ENCODE data around the gene DNAH12. TPM values are rescaled to one million over a fixed set of nuclear protein-coding genes. Genes with fewer than 3 reads are reported as not detected.

The DNAH12 gene
- total and polyA plus RNA-seq, 2 of the 13 experiments (the other 11 are each of a cell fraction or from before 2014, with no cell fraction given): 0.11 TPM

- TF ChIP-seq ZNF646 (CRISPR knock-in tag; IDR thresholded peaks at IDR 0.05): no peak
- TF ChIP-seq, protein P1, sequence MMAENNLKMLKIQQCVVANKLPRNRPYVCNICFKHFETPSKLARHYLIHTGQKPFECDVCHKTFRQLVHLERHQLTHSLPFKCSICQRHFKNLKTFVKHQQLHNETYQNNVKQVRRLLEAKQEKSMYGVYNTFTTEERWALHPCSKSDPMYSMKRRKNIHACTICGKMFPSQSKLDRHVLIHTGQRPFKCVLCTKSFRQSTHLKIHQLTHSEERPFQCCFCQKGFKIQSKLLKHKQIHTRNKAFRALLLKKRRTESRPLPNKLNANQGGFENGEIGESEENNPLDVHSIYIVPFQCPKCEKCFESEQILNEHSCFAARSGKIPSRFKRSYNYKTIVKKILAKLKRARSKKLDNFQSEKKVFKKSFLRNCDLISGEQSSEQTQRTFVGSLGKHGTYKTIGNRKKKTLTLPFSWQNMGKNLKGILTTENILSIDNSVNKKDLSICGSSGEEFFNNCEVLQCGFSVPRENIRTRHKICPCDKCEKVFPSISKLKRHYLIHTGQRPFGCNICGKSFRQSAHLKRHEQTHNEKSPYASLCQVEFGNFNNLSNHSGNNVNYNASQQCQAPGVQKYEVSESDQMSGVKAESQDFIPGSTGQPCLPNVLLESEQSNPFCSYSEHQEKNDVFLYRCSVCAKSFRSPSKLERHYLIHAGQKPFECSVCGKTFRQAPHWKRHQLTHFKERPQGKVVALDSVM (CRISPR knock-in tag; IDR thresholded peaks at IDR 0.05): no peak
Measured at GRCh38 chr3:57287205-57287604, 256.9 kb downstream of the DNAH12 start (continued).

- Histone ChIP-seq H3K27ac (ENCODE audit: extremely low read length, insufficient read depth, low read length) (no peak overlapping the region), H3K79me2 (ENCODE audit: insufficient read depth, low read length) (no peaks in the 10 kb centered on the region), H3K9me3 (ENCODE audit: low read length) (peaks cover 9% of the 10 kb centered on the region), H3K4me2 (ENCODE audit: low read depth, low read length) (no peak overlapping the region), H3K27me3 (ENCODE audit: control insufficient read depth in 1 of 2, insufficient read depth in 2 of 2, low read length in 2 of 2) (no peaks in the 10 kb centered on the region), H3K9ac (ENCODE audit: insufficient read depth, low read depth, low read length) (no peak overlapping the region), H3K36me3 (replicated peaks in 1 of 2; ENCODE audit: control insufficient read depth in 1 of 2, insufficient read depth in 2 of 2, low read length in 2 of 2) (no peaks in the 10 kb centered on the region), H3K4me3 (replicated peaks in 1 of 3; ENCODE audit: insufficient read depth in 1 of 3, low read depth in 2 of 3, low read length in 3 of 3) (no peak overlapping the region), H4K20me1 (ENCODE audit: insufficient read depth, low read length) (no peaks in the 10 kb centered on the region), H2AFZ (ENCODE audit: low read length) (no peak overlapping the region), H3K4me1 (ENCODE audit: insufficient read depth, low read length) (no peaks in the 10 kb centered on the region)
- ATAC-seq: no peak
- in situ Hi-C loops (cut with HindIII; ENCODE audit: extremely low pct_ligation_motif_present, low pct_unique_long_range_greater_than_20kb): no loop called here
- no TSS peak for BruUV-seq (replicated peaks)
- intact Hi-C loops (cut with micrococcal nuclease; ENCODE audit: unreplicated experiment): no loop called here
- POLR2A ChIA-PET: no interaction called here
- no peak for DNase-seq (ENCODE audit: low spot score)
- CTCF ChIA-PET (ENCODE audit: low intra/inter-chr PET ratio, low total read pairs): no interaction called here
- no peak for FAIRE-seq
- WGBS (ENCODE audit: low lambda C conversion rate): 55% methylated on average over 5 of the region's 6 CpGs
- TF ChIP-seq SSRP1 (CRISPR knock-in tag; IDR thresholded peaks at IDR 0.05) (no peak), TAF1 (CRISPR knock-in tag; IDR thresholded peaks at IDR 0.05) (no peak), ESRRA (CRISPR knock-in tag; IDR thresholded peaks at IDR 0.05; ENCODE audit: low read depth) (no peak), ISX (CRISPR knock-in tag; conservative IDR thresholded peaks at IDR 0.05) (no peak), BCL3 (CRISPR knock-in tag; IDR thresholded peaks at IDR 0.05) (no peak), ZNF597 (CRISPR knock-in tag; IDR thresholded peaks at IDR 0.05) (no peak)
- TF ChIP-seq, protein P2, sequence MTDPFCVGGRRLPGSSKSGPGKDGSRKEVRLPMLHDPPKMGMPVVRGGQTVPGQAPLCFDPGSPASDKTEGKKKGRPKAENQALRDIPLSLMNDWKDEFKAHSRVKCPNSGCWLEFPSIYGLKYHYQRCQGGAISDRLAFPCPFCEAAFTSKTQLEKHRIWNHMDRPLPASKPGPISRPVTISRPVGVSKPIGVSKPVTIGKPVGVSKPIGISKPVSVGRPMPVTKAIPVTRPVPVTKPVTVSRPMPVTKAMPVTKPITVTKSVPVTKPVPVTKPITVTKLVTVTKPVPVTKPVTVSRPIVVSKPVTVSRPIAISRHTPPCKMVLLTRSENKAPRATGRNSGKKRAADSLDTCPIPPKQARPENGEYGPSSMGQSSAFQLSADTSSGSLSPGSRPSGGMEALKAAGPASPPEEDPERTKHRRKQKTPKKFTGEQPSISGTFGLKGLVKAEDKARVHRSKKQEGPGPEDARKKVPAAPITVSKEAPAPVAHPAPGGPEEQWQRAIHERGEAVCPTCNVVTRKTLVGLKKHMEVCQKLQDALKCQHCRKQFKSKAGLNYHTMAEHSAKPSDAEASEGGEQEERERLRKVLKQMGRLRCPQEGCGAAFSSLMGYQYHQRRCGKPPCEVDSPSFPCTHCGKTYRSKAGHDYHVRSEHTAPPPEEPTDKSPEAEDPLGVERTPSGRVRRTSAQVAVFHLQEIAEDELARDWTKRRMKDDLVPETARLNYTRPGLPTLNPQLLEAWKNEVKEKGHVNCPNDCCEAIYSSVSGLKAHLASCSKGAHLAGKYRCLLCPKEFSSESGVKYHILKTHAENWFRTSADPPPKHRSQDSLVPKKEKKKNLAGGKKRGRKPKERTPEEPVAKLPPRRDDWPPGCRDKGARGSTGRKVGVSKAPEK (CRISPR knock-in tag; IDR thresholded peaks at IDR 0.05; ENCODE audit: borderline replicate concordance): no peak
Measured at GRCh38 chr3:57283334-57283733, 260.8 kb downstream of the DNAH12 start.

Data from HepG2 (cell line).